HG02840 (cell line): Measurements from ENCODE around the gene ANKRD29.

Source experiments
- ATAC-seq: cut with Tn5 transposase; IDR thresholded peaks from one replicate; pipeline ENCODE4 v1.9.1; 2021; ENCODE audit warnings: mild to moderate bottlenecking, moderate library complexity, moderate number of reproducible peaks; ENCODE audit not compliant: unreplicated experiment, low FRiP score

ANKRD29 gene

GRCh38 chr18:23684515-23685197 is 21.9 kb upstream of the ANKRD29 start:
- no peak for ATAC-seq

GRCh38 chr18:23683671-23684070 is 21.0 kb upstream of the ANKRD29 start:
- no peak for ATAC-seq

- ATAC-seq, result no peak
Observed at GRCh38 chr18:23683155-23683554, 20.4 kb upstream of the ANKRD29 start.

- ATAC-seq, result no peak
Observed at GRCh38 chr18:23682472-23682871, 19.8 kb upstream of the ANKRD29 start.

GRCh38 chr18:23682045-23682444 is 19.3 kb upstream of the ANKRD29 start:
- ATAC-seq, result no peak

- ATAC-seq, result no peak
Observed at GRCh38 chr18:23675896-23676295, 13.2 kb upstream of the ANKRD29 start.

GRCh38 chr18:23675236-23675635 is 12.5 kb upstream of the ANKRD29 start:
- no peak for ATAC-seq

GRCh38 chr18:23673725-23674124 is 11.0 kb upstream of the ANKRD29 start:
- ATAC-seq, result no peak

- no peak for ATAC-seq
Observed at GRCh38 chr18:23671564-23671963, 8.9 kb upstream of the ANKRD29 start.

GRCh38 chr18:23669804-23670405 is 7.2 kb upstream of the ANKRD29 start:
- ATAC-seq, result no peak

- ATAC-seq, result no peak
Observed at GRCh38 chr18:23669202-23669766, 6.6 kb upstream of the ANKRD29 start.

GRCh38 chr18:23668731-23669130 is 6.0 kb upstream of the ANKRD29 start:
- ATAC-seq, result no peak

GRCh38 chr18:23667114-23667513 is 4.4 kb upstream of the ANKRD29 start:
- ATAC-seq, result no peak

GRCh38 chr18:23664674-23665073 is 2.0 kb upstream of the ANKRD29 start:
- ATAC-seq, result no peak

- ATAC-seq, result no peak
Observed at GRCh38 chr18:23661735-23662308, 889 bp downstream of the ANKRD29 start.

- ATAC-seq, result no peak
Observed at GRCh38 chr18:23658285-23658684, 4.4 kb downstream of the ANKRD29 start.

- ATAC-seq, result no peak
Observed at GRCh38 chr18:23652232-23652631, 10.5 kb downstream of the ANKRD29 start.

- ATAC-seq, result no peak
Observed at GRCh38 chr18:23650968-23651927, 11.5 kb downstream of the ANKRD29 start.

- ATAC-seq, result no peak
Observed at GRCh38 chr18:23648940-23649607, 13.6 kb downstream of the ANKRD29 start.

GRCh38 chr18:23648456-23648855 is 14.3 kb downstream of the ANKRD29 start:
- no peak for ATAC-seq
